HG03159 (cell line): Measurements from ENCODE around the gene GPM6B.

Experiments
- ATAC-seq: cut with Tn5 transposase; IDR thresholded peaks from one replicate; pipeline ENCODE4 v1.9.1; 2021; ENCODE audit warnings: mild to moderate bottlenecking, moderate library complexity; ENCODE audit not compliant: unreplicated experiment

GPM6B gene

GRCh38 chrX:13825178-13825762 lies 8.4 kb upstream of the GPM6B start:
- ATAC-seq, result no peak

GRCh38 chrX:13824746-13825145 lies 7.9 kb upstream of the GPM6B start:
- no peak for ATAC-seq

GRCh38 chrX:13821738-13822137 lies 4.8 kb upstream of the GPM6B start:
- no peak for ATAC-seq

- ATAC-seq, result no peak
Measured at GRCh38 chrX:13816176-13816575, 717 bp downstream of the GPM6B start.

- no peak for ATAC-seq
Measured at GRCh38 chrX:13815664-13816063, 1.2 kb downstream of the GPM6B start.

GRCh38 chrX:13808865-13809264 lies 8.0 kb downstream of the GPM6B start:
- no peak for ATAC-seq

GRCh38 chrX:13808293-13808692 lies 8.6 kb downstream of the GPM6B start:
- no peak for ATAC-seq

- ATAC-seq, result no peak
Measured at GRCh38 chrX:13805241-13805640, 11.7 kb downstream of the GPM6B start.

GRCh38 chrX:13803116-13803515 lies 13.8 kb downstream of the GPM6B start:
- no peak for ATAC-seq

GRCh38 chrX:13798184-13798583 lies 18.7 kb downstream of the GPM6B start:
- ATAC-seq, result no peak

GRCh38 chrX:13797512-13797911 lies 19.4 kb downstream of the GPM6B start:
- ATAC-seq, result no peak

- ATAC-seq, result no peak
Measured at GRCh38 chrX:13794417-13794816, 22.5 kb downstream of the GPM6B start.

- no peak for ATAC-seq
Measured at GRCh38 chrX:13793897-13794296, 23.0 kb downstream of the GPM6B start.

- ATAC-seq, result no peak
Measured at GRCh38 chrX:13791559-13791958, 25.3 kb downstream of the GPM6B start.

- ATAC-seq, result no peak
Measured at GRCh38 chrX:13791145-13791544, 25.7 kb downstream of the GPM6B start.

GRCh38 chrX:13790206-13791131 lies 26.4 kb downstream of the GPM6B start:
- ATAC-seq, result no peak

GRCh38 chrX:13786048-13786447 lies 30.8 kb downstream of the GPM6B start:
- no peak for ATAC-seq

- no peak for ATAC-seq
Measured at GRCh38 chrX:13780868-13781427, 35.9 kb downstream of the GPM6B start.

GRCh38 chrX:13778916-13779315 lies 38.0 kb downstream of the GPM6B start:
- no peak for ATAC-seq

GRCh38 chrX:13776387-13776786 lies 40.5 kb downstream of the GPM6B start:
- no peak for ATAC-seq

GRCh38 chrX:13775837-13776236 lies 41.1 kb downstream of the GPM6B start:
- ATAC-seq, result no peak

- no peak for ATAC-seq
Measured at GRCh38 chrX:13774696-13775095, 42.2 kb downstream of the GPM6B start.
